OCI-LY7 (cell line): ENCODE data around the gene GORAB. TPM values are rescaled to one million over a fixed set of nuclear protein-coding genes. Genes with fewer than 3 reads are reported as not detected.

Experiments
- BruUV-seq: library from RNA; stranded (reverse); fragments of 400-500 nt; replicated peaks from 2 replicates; lab custom pipeline; 2021; lab: Mats Ljungman, UMichigan
- CTCF ChIA-PET: fragments of 300-600 bp; sonication (Branson Sonifier 250); formaldehyde crosslinking; loops from one replicate; lab custom pipeline; 2022; ENCODE audit warnings: antibody characterized with exemption; ENCODE audit not compliant: unreplicated experiment; lab: Charles Lee
- POLR2A ChIA-PET: fragments of 300-600 bp; sonication (Branson Sonifier 250); formaldehyde crosslinking; loops from one replicate; lab custom pipeline; 2022; ENCODE audit warnings: antibody characterized with exemption; lab: Charles Lee
- DNase-seq: peaks from one replicate; pipeline ENCODE4 v3.0.0-alpha.2; 2015; ENCODE audit warnings: low spot score
- H2AFZ ChIP-seq: fragments of 200-600 bp; sonication (generic), shearing (Covaris generic); 2 replicates; pipeline ENCODE4 v1.6.1; 2014; ENCODE audit warnings: mild to moderate bottlenecking, antibody characterized with exemption, low read length, moderate library complexity
- H3K27ac ChIP-seq: fragments of 200-600 bp; sonication (generic); 2 replicates; pipeline ENCODE4 v1.5.1; 2014; ENCODE audit warnings: mixed run types, low read depth, mild to moderate bottlenecking, moderate library complexity, low read length, inconsistent platforms; ENCODE audit not compliant: poor library complexity, severe bottlenecking
- H3K36me3 ChIP-seq: fragments of 200-600 bp; sonication (generic); 2 replicates; pipeline ENCODE4 v1.6.1; 2014; ENCODE audit warnings: mild to moderate bottlenecking, antibody characterized with exemption, low read length, moderate library complexity, mixed read lengths; ENCODE audit not compliant: insufficient read depth
- H3K4me1 ChIP-seq: fragments of 200-600 bp; sonication (generic); 2 replicates; pipeline ENCODE4 v1.5.1; 2014; ENCODE audit warnings: mild to moderate bottlenecking, low read length; ENCODE audit not compliant: insufficient read depth, poor library complexity, severe bottlenecking
- H3K4me2 ChIP-seq: fragments of 200-600 bp; sonication (generic); 2 replicates; pipeline ENCODE4 v1.6.1; 2014; ENCODE audit warnings: mild to moderate bottlenecking, low read length
- H3K4me3 ChIP-seq: fragments of 200-600 bp; sonication (generic); 2 replicates; pipeline ENCODE4 v1.5.1; 2014; ENCODE audit warnings: mild to moderate bottlenecking, low read depth, low read length; ENCODE audit not compliant: poor library complexity, severe bottlenecking
- H3K79me2 ChIP-seq: fragments of 200-600 bp; sonication (generic); 2 replicates; pipeline ENCODE4 v1.6.1; 2016; ENCODE audit warnings: low read depth, mild to moderate bottlenecking, low read length, moderate library complexity, mixed read lengths; ENCODE audit not compliant: insufficient read depth
- H3K9me2 ChIP-seq: fragments of 200-600 bp; sonication (generic); 2 replicates; pipeline ENCODE4 v1.6.1; 2016; ENCODE audit warnings: mild to moderate bottlenecking, low read length, mixed read lengths; ENCODE audit not compliant: insufficient read depth
- H3K9me3 ChIP-seq: fragments of 200-600 bp; sonication (generic); 2 replicates; pipeline ENCODE4 v1.6.1; 2014; ENCODE audit warnings: mild to moderate bottlenecking, mixed run types, low read length, mixed read lengths
- H4K20me1 ChIP-seq: fragments of 200-600 bp; sonication (generic); 2 replicates; pipeline ENCODE4 v1.6.1; 2014; ENCODE audit warnings: mild to moderate bottlenecking, antibody characterized with exemption, low read length, moderate library complexity, mixed read lengths; ENCODE audit not compliant: insufficient read depth
- EZH2phosphoT487 ChIP-seq: fragments of 200-600 bp; sonication (generic); IDR thresholded peaks from 2 replicates; pipeline ENCODE4 v1.6.1; 2018; ENCODE audit warnings: low read depth, borderline replicate concordance, mild to moderate bottlenecking, mixed run types, antibody characterized with exemption, low read length, moderate library complexity, mixed read lengths
- intact Hi-C: fragments of 100-400 bp; cut with micrococcal nuclease; formaldehyde crosslinking; loops from one replicate; pipeline ENCODE4 v1.10.0; 2022; ENCODE audit not compliant: unreplicated experiment
- total RNA-seq, 2 experiments: library from RNA; depleted of rRNA in 1 of 2; stranded (reverse); fragments of >200 nt in 1 of 2; shearing (Covaris generic) in 1 of 2; gene quantifications; 2 replicates each; pipeline ENCODE4 v1.2.3, GENCODE V29; 2014 to 2022
- TF ChIP-seq, protein P1 (sequence below): fragments of 200-600 bp; sonication (generic); conservative IDR thresholded peaks from 2 replicates; pipeline ENCODE4 v1.5.1; 2014; ENCODE audit warnings: mild to moderate bottlenecking, antibody characterized with exemption, low read length, moderate library complexity, mixed read lengths

Gene GORAB
- total RNA-seq, 2 experiments from 2014 or later = 11.5 to 15.0 TPM

- TF ChIP-seq, protein P1, sequence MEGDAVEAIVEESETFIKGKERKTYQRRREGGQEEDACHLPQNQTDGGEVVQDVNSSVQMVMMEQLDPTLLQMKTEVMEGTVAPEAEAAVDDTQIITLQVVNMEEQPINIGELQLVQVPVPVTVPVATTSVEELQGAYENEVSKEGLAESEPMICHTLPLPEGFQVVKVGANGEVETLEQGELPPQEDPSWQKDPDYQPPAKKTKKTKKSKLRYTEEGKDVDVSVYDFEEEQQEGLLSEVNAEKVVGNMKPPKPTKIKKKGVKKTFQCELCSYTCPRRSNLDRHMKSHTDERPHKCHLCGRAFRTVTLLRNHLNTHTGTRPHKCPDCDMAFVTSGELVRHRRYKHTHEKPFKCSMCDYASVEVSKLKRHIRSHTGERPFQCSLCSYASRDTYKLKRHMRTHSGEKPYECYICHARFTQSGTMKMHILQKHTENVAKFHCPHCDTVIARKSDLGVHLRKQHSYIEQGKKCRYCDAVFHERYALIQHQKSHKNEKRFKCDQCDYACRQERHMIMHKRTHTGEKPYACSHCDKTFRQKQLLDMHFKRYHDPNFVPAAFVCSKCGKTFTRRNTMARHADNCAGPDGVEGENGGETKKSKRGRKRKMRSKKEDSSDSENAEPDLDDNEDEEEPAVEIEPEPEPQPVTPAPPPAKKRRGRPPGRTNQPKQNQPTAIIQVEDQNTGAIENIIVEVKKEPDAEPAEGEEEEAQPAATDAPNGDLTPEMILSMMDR = no peak
- no peak for TF ChIP-seq EZH2phosphoT487
- Histone ChIP-seq H4K20me1 (no peaks in the 10 kb centered on the region), H3K4me1 (no peaks in the 10 kb centered on the region), H3K9me2 (no peaks in the 10 kb centered on the region), H3K9me3 (no peaks in the 10 kb centered on the region), H3K4me2 (no peak overlapping the region), H3K27ac (no peak overlapping the region), H3K79me2 (no peaks in the 10 kb centered on the region), H2AFZ (no peak overlapping the region), H3K4me3 (no peak overlapping the region), H3K36me3 (no peaks in the 10 kb centered on the region)
- intact Hi-C loops = no loop called here
- POLR2A ChIA-PET = no interaction called here
- CTCF ChIA-PET = no interaction called here
- no TSS peak for BruUV-seq
- DNase-seq = no peak
Measured at GRCh38 chr1:170560681-170561285, 28.8 kb downstream of the GORAB start.

GRCh38 chr1:170562646-170563338 is 30.8 kb downstream of the GORAB start:
- no peak overlapping the region for H2AFZ ChIP-seq
- TF ChIP-seq EZH2phosphoT487 = no peak
- TF ChIP-seq, protein P1 = no peak
- no peaks in the 10 kb centered on the region for H3K79me2 ChIP-seq
- no peak overlapping the region for H3K4me3 ChIP-seq
- H3K27ac ChIP-seq = no peak overlapping the region
- intact Hi-C loops = no loop called here
- H3K36me3 ChIP-seq = no peaks in the 10 kb centered on the region
- CTCF ChIA-PET = no interaction called here
- no peaks in the 10 kb centered on the region for H4K20me1 ChIP-seq
- no peaks in the 10 kb centered on the region for H3K9me3 ChIP-seq
- POLR2A ChIA-PET = no interaction called here
- BruUV-seq = no TSS peak
- no peak overlapping the region for H3K4me2 ChIP-seq
- no peaks in the 10 kb centered on the region for H3K4me1 ChIP-seq
- H3K9me2 ChIP-seq = no peaks in the 10 kb centered on the region
- DNase-seq = no peak

DNA sequence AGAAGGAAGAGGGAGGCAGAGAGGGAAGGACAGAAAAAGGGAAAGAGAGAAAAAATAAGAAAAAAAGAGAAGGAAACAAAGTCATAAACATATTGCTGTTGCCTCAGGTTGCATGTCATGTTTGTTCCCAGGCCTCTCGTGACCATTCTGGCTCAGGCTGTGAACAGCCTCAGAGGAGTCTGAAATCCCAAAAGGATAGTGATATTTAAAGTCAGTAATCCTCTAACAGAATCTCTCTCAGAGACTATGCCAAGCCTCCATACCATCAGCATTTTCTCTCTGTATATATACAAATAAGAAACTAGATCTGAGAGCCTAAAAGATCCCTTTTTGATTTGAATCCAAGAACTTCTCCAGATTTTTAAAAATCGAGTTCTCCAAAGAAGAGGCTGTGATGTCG is 35.2 kb downstream of the GORAB start:
- POLR2A ChIA-PET = no interaction called here

More for the DNA sequence above, 35.2 kb downstream of the GORAB start:
- H3K4me2 ChIP-seq = no peak overlapping the region
- DNase-seq = no peak
- no peaks in the 10 kb centered on the region for H4K20me1 ChIP-seq
- H3K4me1 ChIP-seq = no peaks in the 10 kb centered on the region
- H3K9me2 ChIP-seq = no peaks in the 10 kb centered on the region
- TF ChIP-seq EZH2phosphoT487 = no peak
- TF ChIP-seq, protein P1 = no peak
- no peak overlapping the region for H3K27ac ChIP-seq
- H3K4me3 ChIP-seq = no peak overlapping the region
- no peaks in the 10 kb centered on the region for H3K79me2 ChIP-seq
- no TSS peak for BruUV-seq
- intact Hi-C loops = no loop called here
- no peaks in the 10 kb centered on the region for H3K9me3 ChIP-seq
- H2AFZ ChIP-seq = no peak overlapping the region
- no peaks in the 10 kb centered on the region for H3K36me3 ChIP-seq
- CTCF ChIA-PET = no interaction called here
